ENCODE data around the gene TGFBR2.

Gene TGFBR2

DNA sequence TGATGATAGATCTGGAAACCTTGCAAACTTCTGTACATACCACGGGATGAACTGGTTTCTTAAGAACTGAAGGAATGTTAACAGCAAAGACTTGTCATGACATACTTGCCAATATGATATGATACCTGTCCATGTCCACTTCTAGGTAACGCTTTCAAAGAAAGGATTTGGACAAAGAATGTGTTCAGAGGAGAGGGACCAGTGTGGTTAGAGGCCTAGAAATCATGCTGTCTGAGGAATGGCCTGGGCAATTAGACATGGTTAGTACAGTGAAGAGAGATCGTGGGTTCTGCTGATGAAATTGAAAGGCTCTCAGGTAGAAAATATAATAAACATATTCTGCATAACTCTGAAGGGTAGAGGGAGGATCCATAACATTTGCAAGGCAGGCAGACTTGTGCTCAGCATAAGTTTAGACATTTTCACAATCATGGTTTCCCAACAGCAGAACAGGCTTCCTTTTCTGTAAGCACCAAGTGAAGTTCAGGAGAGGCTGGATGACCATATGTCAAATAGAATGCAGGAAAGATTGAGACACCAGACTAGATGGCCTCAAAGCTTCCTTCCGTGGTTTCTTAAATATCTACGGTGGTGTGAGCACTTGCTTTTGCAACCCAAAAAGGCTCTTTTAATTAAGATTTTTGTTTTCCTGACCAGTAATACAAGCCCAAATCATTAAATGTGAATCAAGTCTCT is 39.9 kb downstream of the TGFBR2 start:
- TF ChIP-seq, protein P1, sequence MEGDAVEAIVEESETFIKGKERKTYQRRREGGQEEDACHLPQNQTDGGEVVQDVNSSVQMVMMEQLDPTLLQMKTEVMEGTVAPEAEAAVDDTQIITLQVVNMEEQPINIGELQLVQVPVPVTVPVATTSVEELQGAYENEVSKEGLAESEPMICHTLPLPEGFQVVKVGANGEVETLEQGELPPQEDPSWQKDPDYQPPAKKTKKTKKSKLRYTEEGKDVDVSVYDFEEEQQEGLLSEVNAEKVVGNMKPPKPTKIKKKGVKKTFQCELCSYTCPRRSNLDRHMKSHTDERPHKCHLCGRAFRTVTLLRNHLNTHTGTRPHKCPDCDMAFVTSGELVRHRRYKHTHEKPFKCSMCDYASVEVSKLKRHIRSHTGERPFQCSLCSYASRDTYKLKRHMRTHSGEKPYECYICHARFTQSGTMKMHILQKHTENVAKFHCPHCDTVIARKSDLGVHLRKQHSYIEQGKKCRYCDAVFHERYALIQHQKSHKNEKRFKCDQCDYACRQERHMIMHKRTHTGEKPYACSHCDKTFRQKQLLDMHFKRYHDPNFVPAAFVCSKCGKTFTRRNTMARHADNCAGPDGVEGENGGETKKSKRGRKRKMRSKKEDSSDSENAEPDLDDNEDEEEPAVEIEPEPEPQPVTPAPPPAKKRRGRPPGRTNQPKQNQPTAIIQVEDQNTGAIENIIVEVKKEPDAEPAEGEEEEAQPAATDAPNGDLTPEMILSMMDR (IDR thresholded peaks at IDR 0.05; ENCODE audit: low read depth, low read length) = no peak
- H3K4me3 ChIP-seq (ENCODE audit: low read depth, low read length) = no peak overlapping the region

DNA sequence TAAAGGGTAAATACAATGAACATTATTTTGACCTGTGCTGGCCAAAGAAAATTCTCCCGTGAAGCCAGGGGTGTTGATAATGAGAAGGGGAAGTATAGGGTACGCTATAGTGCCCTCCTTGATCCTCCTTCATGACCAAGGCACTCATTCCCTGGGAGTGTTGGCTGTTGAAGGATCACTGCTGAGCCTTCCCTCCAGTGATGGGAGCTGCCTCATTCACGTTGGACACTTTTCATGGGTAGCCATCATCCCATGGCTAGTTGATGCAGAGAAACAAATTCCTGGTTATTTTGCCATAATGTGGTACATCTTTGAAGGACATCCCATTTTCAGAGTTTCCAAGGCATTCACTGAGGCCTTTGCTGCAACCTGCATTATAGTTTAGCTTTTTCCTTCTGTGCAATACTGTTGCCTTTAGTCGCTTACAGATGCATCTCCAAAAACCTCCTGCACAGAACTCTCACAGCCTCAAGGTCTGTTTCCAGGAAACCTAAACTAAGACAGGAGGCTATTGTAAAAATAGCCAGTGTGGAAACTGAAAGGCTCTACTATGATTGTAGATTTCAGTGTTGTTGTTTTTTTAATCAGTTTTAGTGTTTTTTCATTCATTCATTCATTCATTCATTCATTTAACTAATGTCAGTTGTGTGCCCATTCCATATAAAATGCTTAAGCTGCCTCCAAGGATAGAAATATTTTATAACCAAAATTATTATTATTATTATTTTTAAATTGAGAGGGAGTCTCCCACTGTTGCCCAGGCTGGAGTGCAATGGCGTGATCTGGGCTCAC is 40.8 kb downstream of the TGFBR2 start:
- TF ChIP-seq, protein P1 (IDR thresholded peaks at IDR 0.05; ENCODE audit: low read depth, low read length) = no peak
- H3K4me3 ChIP-seq (ENCODE audit: low read depth, low read length) = no peak overlapping the region

DNA sequence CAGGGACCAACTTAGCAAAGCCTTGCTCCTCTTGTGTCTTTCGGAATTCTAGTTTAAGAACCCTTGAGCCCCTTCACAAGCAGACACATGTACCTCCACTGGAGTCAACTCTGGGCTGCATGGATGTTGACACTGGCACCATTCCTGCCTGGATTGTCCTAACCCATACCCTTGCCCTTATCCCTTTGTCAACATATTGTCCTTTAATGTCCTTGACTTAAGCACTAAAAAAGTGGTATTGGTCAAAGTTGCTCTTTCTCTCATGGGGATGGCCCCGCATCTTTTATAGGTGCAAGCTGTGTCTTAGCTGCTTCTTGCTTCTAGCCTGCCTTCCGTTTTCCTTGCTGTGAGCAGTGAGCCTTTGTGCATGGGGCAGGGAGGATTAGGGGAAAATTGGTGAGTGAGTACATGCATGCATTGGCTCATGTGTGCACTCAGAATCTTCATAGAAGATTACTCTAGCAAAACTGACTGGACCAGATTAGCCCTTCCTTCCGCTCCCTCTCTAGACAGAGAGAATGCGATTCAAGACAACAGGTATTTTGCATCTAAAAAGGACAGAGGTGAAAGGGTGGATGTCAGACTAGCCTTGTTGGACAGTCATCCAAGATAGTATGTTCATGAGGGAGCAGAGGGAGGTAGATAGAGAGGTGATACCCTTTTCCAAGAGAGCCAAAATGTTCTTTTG is 42.4 kb downstream of the TGFBR2 start:
- no peak overlapping the region for H3K4me3 ChIP-seq (ENCODE audit: low read depth, low read length)
- TF ChIP-seq, protein P1 (IDR thresholded peaks at IDR 0.05; ENCODE audit: low read depth, low read length) = no peak

DNA sequence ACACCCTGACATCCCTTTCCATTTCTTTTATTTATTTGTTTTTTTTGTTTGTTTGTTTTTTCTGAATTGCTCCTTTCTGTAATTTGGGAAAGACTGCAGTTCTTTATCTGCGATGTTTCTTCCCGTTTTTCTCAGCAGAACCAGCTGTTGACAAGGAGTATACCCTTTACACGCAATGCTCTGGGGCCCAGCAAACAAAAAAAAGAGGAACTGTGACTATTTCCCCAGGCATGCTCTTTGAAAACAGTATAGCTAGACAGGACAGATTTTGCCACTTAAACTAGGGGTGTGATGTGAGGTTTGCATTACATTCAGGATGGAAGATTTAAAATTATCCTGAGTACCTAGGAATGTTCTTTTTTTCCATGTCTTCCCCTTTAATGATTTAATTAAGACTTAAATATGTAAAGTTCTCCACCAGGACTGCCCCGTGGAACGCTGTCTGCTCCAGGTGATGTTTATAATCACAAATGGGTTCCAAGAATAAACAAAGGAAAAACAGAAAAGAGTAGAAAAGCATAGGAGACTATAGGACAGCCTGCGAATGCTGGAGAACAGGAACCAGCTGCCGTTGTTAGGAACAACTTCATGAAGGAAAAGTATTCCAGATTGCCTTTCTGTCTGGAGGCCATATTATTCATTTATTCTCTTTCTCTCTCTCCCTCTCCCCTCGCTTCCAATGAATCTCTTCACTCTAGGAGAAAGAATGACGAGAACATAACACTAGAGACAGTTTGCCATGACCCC is 43.3 kb downstream of the TGFBR2 start:
- H3K4me3 ChIP-seq (ENCODE audit: low read depth, low read length) = no peak overlapping the region

DNA sequence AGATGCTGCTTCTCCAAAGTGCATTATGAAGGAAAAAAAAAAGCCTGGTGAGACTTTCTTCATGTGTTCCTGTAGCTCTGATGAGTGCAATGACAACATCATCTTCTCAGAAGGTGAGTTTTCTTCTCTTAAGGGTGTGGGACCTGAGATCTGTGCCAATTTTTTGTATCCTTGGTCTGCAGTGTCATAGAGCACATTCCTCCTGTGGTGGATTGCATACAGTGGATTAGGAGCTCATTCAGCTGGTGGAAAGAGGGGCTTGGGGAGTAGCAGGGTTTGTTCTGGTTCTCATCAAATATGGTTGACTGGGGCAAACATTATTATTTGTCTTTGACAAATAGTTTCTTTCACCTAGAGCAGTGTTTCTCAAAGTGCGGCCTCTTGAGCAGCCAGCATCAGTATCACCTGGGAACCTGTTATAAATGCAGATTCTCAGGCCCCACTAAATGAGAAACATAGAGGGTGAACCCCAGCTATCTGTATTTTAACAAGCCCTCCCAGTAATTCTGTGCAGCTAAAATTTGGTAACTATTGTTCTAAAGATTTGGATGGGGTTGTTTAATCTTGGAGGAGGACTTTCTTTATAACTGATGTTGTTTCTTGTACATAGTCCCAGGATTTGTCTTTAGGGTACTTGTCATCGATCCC is 44.1 kb downstream of the TGFBR2 start:
- TF ChIP-seq, protein P1 (IDR thresholded peaks at IDR 0.05; ENCODE audit: low read depth, low read length) = no peak
- H3K4me3 ChIP-seq (ENCODE audit: low read depth, low read length) = no peak overlapping the region

More for the DNA sequence above, 43.3 kb downstream of the TGFBR2 start:
- TF ChIP-seq, protein P1 (IDR thresholded peaks at IDR 0.05; ENCODE audit: low read depth, low read length) = no peak

DNA sequence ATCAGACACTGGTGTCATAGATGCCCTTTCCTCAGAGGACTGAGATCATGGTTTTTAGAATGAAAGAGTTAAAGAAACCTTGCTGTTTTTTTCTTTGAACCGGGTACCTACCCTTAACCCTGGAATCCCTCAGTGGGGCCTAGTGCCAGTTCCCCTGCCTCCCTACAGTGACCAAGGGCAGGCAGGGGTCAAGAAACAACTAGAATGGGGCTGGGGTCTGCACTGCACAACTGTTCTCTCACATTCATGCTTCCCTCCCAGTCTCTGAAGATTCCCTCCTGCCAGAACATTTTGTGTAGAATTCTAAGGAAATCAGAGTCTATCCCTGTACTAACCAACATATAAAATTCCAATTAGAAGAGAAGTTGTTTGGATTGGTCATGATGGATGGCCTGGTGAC is 47.9 kb downstream of the TGFBR2 start:
- H3K4me3 ChIP-seq (ENCODE audit: low read depth, low read length) = no peak overlapping the region
- TF ChIP-seq, protein P1 (IDR thresholded peaks at IDR 0.05; ENCODE audit: low read depth, low read length) = no peak
